Spleen (tissue), 7 donors: ENCODE data around the gene RYR2.

ENCODE experiments used
- CTCF ChIP-seq, 11 experiments: fragments of 200-600 bp in 7 of 11; fragments of 450-650 bp in 4 of 11; sonication (generic) in 4 of 11; IDR thresholded peaks in 8 of 11; conservative IDR thresholded peaks in 3 of 11; 1 replicate in 7 of 11; 2 replicates in 4 of 11; pipeline versions ENCODE4 v1.4.0 to v1.8.0; 2016 to 2021; ENCODE audit warnings: antibody characterized with exemption in 11 of 11, inconsistent platforms in 4 of 11, mild to moderate bottlenecking in 1 of 11
- POLR2A ChIP-seq, 3 donors: fragments of 450-650 bp; IDR thresholded peaks; one replicate each; pipeline ENCODE4 v1.5.1; 2017; ENCODE audit warnings: antibody characterized with exemption in 3 of 3, mild to moderate bottlenecking in 1 of 3
- donor health status: DM: no; HTN: no; CAD: no; lungs with moderate emphysema.
- donor health status: DM: no; HTN: no; CAD: no.
- donor health status: DM: no; HTN: no; CAD: no.

GRCh38 chr1:237033804-237034203 is 8.2 kb upstream of the RYR2 start:
- no peak for TF ChIP-seq POLR2A (IDR thresholded peaks at IDR 0.05)
- no peak for TF ChIP-seq CTCF (IDR thresholded peaks at IDR 0.05 in 8 of 11, conservative IDR thresholded peaks at IDR 0.05 in 3 of 11)
